Muscle of back (tissue), 11 donors: Measurements from ENCODE around the gene PTPRN2. TPM values are rescaled to one million over a fixed set of nuclear protein-coding genes. Genes with fewer than 3 reads are reported as not detected.

ENCODE experiments used
- DNase-seq, 3 donors: peaks; one replicate each; pipeline versions ENCODE4 v3.0.0 to v3.0.0-alpha.2; 2013
- polyA plus RNA-seq, 10 donors: library from polyadenylated mRNA; unstranded; fragments of 120-200 nt; gene quantifications; one replicate each; pipeline ENCODE4 v1.2.1, GENCODE V29; 2013; ENCODE audit not compliant: insufficient read length in 10 of 10

Gene PTPRN2
- polyA plus RNA-seq, 10 donors = 1.8 to 3.1 (median 2.1) TPM

- DNase-seq = no peak
Measured at GRCh38 chr7:158143196-158144120, 444.2 kb downstream of the PTPRN2 start.

- DNase-seq = no peak
Measured at GRCh38 chr7:158142657-158143056, 445.0 kb downstream of the PTPRN2 start.

GRCh38 chr7:158141806-158142518 lies 445.7 kb downstream of the PTPRN2 start:
- DNase-seq = no peak

- no peak for DNase-seq
Measured at GRCh38 chr7:158141221-158141582, 446.4 kb downstream of the PTPRN2 start.

GRCh38 chr7:158140538-158141220 lies 446.9 kb downstream of the PTPRN2 start:
- no peak for DNase-seq

- DNase-seq = no peak
Measured at GRCh38 chr7:158139499-158139898, 448.1 kb downstream of the PTPRN2 start.

- DNase-seq = no peak
Measured at GRCh38 chr7:158138329-158138597, 449.4 kb downstream of the PTPRN2 start.

- no peak for DNase-seq
Measured at GRCh38 chr7:158137516-158138328, 449.9 kb downstream of the PTPRN2 start.

GRCh38 chr7:158135931-158136330 lies 451.7 kb downstream of the PTPRN2 start:
- DNase-seq = no peak

- DNase-seq = no peak
Measured at GRCh38 chr7:158134824-158135223, 452.8 kb downstream of the PTPRN2 start.

- DNase-seq = no peak
Measured at GRCh38 chr7:158133515-158134271, 453.9 kb downstream of the PTPRN2 start.

GRCh38 chr7:158133057-158133456 lies 454.6 kb downstream of the PTPRN2 start:
- no peak for DNase-seq

GRCh38 chr7:158130023-158130409 lies 457.6 kb downstream of the PTPRN2 start:
- no peak for DNase-seq

- DNase-seq = no peak
Measured at GRCh38 chr7:158129037-158130022, 458.3 kb downstream of the PTPRN2 start.

- DNase-seq = no peak
Measured at GRCh38 chr7:158128572-158128971, 459.1 kb downstream of the PTPRN2 start.

GRCh38 chr7:158127241-158127640 lies 460.4 kb downstream of the PTPRN2 start:
- DNase-seq = no peak

GRCh38 chr7:158126661-158127060 lies 461.0 kb downstream of the PTPRN2 start:
- no peak for DNase-seq

- no peak for DNase-seq
Measured at GRCh38 chr7:158125721-158126120, 461.9 kb downstream of the PTPRN2 start.

- no peak for DNase-seq
Measured at GRCh38 chr7:158125091-158125490, 462.5 kb downstream of the PTPRN2 start.

- DNase-seq = no peak
Measured at GRCh38 chr7:158124671-158125079, 462.9 kb downstream of the PTPRN2 start.
